HT1080 (cell line): Measurements from ENCODE around the gene ALDH7A1. TPM values are rescaled to one million over a fixed set of nuclear protein-coding genes. Genes with fewer than 3 reads are reported as not detected.
"Not testable (repeated sequence)": the region's sequence is repeated elsewhere in the genome, so short reads cannot be mapped to it uniquely, and the experiment has no call there.

Experiments used
- DNase-seq: peaks from one replicate; pipeline ENCODE4 v3.0.0-alpha.2; 2015; ENCODE audit warnings: low read depth
- polyA plus RNA-seq, 2 experiments: library from polyadenylated mRNA; depleted of rRNA; stranded (reverse); fragments of >200 nt; gene quantifications; 2 replicates each; pipeline ENCODE4 v1.2.3, GENCODE V29; 2015
- total RNA-seq: library from RNA; depleted of rRNA; stranded (reverse); fragments of >200 nt; shearing (Covaris generic); gene quantifications from 2 replicates; pipeline ENCODE4 v1.2.3, GENCODE V29; 2014; rRNA removed

Gene ALDH7A1
- 25.0 and 46.2 TPM in 2 replicates for total RNA-seq
- 68.4 and 73.3 TPM in 2 replicates for polyA plus RNA-seq (2015; cell fraction: cytosol; rRNA removed)
- polyA plus RNA-seq (2015; cell fraction: nucleus; rRNA removed) = 99.2 and 112 TPM in 2 replicates

DNA sequence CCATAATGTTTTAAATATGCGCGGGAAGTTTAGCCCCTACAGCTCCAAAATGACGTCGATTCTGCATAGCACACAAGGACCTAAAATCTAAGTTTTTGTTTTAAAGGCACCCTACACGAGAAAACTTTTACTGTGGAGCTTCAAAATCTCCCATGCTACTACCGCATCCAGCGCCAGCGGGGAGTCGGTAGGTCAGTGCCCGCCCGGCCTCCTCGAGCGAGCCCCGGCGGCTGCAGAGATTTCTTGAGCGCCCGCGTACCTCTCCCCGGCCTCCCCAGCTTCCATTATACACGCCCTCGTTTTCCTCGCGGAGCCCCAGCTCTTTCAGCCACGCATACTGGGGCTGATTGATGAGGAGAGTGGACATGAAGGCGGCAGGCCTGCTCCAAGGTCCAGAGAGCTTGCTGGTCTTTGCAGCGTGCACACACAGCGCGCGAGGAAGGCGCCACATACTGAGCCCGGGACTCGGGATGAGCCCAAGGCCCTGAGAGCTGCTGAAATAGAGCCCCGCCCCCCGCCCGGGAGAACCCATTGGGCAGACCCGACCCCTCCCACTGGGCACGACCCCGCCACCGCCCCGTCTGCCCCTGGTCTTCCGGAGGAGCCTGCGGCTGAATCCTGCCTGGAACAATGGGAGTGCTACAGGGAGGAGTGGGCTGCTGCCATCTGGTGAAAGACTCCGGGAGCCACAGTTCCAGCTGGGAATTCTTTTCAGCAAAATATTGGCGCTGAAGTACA is at the start of gene ALDH7A1:
Gene ALDH7A1 (minus strand): TSS at position 472 of the 738 bp plus-strand sequence. CDS start 21 bp downstream, at position 451.
- DNase-seq = peak; percentile 94

DNA sequence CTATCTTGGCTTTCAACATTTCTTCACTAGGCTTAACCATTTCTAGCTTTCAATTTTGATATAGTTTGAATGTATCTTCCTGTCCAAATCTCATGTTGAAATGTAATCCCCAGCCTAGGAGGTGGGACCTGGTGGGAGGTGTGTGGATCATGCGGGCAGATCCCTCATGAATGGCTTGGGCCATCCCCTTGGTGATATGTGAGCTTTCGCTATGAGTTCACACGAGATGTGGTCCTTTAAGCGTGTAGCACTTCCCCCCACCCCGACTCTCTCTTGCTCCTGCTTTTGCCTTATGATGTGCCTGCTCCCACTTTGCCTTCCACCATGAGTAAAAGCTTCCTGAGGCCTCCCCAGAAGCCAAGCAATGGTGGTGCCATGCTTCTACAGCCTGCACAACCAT is 46.4 kb upstream of the ALDH7A1 start:
- no peak for DNase-seq

DNA sequence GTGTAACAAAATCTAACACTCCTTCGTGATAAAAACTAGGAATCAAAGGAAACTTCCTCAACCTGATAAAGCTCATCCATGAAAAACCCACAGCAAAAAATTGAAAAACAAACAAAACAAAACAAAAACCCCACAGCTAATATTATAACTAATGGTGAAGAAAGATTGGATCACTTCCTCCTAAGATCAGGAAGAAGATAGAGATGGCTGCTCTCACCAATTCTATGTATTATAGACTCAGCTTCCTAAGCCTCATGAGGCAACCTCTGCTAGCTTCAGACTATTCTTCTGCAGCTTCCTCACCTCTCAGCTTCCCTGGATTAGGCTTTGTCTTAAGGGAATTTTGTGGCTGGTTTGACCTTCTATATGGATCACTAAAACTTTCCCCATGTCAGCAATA is 45.8 kb upstream of the ALDH7A1 start:
- no peak for DNase-seq

DNA sequence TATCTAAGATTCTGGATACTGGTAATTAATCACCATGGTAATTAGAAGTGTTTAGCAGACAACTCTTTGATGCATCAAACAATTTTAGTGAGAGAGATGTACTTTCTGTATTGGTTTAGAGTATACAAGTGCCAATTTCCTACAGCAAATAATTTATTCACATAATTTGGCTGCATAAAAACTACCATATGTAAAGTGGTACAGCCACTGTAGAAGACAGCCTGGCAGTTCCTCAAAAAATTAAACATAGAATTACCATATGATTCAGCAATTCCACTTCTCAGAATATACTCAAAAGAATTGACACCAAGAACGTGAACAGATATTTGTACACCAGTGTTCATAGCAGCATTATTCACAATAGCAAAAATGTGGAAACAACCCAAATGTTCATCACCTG is 41.9 kb upstream of the ALDH7A1 start:
- no peak for DNase-seq

DNA sequence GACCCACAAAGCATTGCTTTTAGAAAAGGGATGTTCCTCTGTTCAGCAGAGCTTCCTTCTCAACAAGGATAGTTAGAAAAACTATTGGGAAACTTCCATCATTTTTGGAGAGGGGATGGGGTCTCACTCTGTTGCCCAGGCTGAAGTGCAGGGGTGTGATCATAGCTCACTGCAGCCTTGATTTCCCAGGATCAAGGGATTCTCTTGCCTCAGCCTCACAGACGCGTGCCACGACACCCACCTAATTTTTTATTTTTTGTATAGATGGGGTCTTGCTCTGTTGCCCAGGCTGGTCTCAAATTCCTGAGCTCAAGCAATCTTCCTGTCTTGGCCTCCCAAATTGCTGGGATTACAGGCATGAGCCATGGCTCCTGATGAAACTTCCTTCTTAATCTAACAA is 40.6 kb upstream of the ALDH7A1 start:
- DNase-seq = no peak

DNA sequence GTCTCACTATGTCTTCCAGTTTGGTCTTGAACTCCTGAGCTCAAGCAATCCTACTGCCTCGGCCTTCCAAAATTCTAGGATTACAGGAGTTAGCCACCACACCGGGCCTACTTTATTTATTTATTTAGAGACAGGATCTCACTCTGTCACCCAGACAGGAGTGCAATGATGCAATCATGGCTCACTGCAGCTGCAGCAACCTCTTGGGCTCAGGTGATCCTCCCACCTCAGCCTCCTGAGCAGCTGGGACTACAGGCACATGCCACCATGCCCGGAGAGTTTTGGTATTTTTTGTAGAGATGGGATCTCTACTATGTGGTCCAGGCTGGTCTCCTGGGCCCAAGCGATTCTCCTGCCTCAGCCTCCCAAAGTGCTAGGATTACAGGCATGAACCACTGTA is 38.5 kb upstream of the ALDH7A1 start:
- no peak for DNase-seq

DNA sequence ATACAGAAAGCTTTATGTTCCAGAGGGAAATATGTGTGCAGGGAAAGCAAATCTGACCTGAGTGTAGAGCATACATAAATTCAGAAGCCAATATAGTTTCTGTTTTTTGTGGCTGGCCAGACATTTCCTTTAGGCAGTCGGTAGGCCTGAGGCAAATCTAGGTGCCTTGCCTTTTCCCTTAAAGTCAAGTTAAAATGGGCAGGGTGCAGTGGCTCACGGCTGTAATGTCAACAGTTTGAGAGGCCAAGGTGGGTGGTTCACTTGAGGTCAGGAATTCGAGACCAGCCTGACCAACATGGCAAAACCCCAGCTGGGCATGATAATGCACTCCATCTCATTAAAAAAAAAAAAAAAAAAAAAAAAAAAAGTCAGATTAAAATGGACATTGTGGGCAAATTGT is 36.9 kb upstream of the ALDH7A1 start:
- no peak for DNase-seq

DNA sequence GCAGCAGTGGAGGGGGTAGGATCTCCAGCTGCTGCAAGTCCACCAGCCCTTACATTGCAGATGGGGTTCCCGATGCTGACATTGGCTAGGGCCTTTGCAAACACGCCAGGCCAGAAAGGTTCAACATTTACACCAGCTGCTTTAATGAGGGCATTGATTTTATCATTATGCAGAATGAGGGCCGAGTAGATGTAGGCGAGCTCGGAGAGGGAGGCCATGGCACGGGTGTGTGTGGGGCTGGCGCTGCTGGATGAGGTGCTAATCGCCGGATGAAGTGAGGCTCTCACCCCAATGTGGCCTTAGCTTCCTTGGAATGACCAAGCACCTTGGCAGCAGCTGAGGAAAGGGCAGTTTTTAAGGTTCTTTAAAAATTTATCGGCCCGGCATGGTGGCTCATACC is 33.1 kb upstream of the ALDH7A1 start:
- DNase-seq = no peak

DNA sequence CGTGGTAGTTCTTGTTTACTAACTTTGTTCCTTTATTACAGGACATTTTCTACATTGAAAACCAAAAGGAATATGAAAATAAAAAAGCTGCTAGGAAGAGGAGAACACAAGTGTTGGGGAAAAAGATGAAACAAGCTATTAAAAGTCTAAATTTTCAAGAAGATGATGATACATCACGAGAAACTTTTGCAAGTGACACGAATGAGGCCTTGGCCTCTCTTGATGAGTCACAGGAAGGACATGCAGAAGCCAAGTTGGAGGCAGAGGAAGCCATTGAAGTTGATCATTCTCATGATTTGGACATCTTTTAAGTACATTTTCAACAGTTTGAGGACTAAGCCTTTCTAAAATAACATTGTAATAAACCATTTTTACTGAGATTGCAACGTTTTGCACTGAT is 29.5 kb upstream of the ALDH7A1 start:
- DNase-seq = peak; percentile 76

DNA sequence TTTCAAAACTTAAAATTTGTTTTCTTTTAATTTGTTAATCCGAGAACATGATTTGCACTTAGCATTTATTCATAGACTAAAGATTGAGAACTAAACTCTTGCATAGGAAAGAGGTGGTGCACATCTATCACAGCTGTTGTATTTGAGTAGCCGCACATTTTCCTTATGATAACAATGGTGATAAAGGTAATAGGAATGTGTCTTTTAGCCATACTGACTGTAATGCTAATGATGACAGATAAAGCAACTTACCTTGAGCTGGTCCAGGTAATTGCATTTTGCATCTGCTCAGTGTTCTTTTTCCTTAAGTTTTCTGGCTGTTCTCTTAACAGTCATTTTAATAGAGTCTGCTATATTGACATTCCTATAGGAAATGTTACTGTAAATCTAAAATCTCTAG is 24.8 kb upstream of the ALDH7A1 start:
- DNase-seq = no peak

DNA sequence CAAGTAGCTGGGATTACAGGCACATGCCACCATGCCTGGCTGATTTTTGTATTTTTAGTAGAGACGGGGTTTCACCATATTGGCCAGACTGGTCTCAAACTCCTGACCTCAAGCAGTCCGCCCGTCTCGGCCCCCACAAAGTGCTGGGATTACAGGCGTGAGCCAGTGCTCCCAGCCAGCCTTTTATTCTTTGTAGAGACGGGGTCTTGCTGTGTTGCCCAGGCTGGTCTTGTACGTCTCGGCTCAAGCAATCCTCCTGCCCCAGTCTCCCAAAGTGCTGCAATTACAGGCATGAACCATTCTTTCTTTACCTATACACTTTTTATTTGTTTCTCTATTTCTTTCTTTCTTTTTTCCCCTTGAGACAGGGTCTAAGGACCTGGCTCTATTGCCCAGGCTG is 22.6 kb upstream of the ALDH7A1 start:
- not testable (repeated sequence) for DNase-seq

DNA sequence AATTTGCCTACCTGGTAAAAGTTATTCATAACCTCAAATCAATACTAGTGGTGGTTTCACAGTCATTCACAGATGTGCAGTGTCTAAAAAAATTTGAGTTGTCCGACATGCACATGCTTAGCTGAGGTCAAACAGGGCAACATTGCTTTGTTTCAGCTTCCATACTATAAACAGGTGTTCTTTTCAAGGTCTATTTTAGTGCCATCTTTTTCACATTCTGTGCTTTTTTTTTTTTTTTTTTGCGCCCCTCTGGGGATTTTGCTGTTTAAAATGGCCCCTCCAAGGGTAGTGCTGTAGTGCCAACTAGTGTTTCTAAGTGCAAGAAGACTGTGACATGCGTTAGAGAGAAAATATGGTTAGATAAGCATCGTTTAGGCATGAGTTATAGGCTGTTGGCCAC is 20.3 kb upstream of the ALDH7A1 start:
- no peak for DNase-seq

DNA sequence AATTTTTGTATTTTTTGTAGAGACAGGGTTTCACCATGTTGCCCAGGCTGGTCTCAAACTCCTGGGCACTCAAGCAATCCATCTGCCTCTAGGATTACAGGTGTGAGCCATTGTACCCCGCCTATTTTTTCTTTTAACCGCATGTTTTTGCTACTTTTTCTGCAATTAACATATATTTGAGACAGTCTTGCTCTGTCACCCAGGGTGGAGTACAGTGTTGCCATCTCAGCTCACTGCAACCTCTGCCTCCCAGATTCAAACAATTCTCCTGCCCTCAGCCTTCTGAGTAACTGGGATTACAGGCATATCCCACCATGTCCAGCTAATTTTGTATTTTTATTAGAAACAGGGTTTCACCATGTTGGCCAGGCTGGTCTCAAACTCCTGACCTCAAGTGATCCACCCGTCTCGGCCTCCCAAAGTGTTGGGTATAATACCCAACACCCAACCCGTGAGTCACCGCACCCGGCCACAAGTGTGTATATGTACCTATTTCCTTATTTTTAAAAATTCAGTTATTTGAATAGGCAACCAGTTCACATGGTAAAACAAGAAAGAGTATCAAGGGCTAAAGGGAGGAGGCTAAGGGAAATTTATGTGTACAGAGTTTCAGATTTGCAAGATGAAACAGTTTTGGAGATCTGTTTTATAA is 19.0 kb upstream of the ALDH7A1 start:
- DNase-seq = no peak

DNA sequence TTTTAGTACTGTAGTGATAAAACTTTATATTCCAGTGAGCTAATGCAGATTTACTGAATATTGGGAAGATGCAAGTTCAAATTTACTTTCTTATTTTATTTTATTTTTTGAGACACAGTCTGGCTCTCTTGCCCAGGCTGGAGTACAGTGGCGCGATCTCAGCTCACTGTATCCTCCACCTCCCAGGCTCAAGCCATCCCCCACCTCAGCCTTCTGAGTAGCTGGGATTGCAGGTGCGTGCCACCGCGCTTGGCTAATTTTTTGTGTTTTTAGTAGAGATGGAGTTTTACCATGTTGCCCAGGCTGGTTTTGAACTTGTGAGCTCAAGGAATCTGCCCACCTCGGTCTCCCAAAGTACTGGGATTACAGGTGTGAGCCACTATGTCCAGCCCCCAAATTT is 15.6 kb upstream of the ALDH7A1 start:
- DNase-seq = no peak

DNA sequence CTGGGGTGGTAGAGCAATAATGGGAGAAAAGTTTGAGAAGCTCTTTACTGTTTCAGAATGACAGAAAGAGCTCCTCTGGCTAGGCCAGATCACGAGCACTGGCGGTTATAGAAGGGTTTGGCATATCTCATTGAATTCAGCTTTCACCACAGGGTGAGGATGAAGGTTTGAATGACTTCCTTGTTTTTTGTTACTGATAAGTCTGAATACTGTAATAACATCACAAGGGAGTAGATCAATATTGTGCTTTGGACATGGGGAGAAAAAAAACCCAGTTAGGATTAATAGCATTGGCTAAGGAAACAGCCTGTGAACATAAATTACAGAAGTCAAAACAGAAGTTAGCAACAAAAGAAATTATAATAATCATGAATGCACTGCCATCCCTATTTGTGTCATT is 15.1 kb upstream of the ALDH7A1 start:
- DNase-seq = no peak

DNA sequence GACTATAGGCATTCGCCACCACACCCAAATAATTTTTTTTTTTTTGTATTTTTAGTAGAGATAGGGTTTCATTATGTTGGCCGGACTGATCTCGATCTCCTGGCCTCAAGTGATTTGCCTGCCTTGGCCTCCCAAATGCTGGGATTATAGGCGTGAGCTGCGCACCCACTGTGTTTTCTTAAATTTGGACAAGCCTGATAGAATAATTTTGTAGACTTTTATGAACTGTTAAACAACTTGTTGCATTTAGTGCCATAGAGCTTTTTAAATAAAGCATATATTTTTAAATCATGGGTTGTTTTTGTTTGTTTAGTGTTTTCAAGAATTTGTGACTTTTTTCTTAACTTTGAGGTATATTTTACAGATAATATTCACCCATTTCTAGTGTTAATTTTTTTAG is 10.5 kb upstream of the ALDH7A1 start:
- DNase-seq = no peak

DNA sequence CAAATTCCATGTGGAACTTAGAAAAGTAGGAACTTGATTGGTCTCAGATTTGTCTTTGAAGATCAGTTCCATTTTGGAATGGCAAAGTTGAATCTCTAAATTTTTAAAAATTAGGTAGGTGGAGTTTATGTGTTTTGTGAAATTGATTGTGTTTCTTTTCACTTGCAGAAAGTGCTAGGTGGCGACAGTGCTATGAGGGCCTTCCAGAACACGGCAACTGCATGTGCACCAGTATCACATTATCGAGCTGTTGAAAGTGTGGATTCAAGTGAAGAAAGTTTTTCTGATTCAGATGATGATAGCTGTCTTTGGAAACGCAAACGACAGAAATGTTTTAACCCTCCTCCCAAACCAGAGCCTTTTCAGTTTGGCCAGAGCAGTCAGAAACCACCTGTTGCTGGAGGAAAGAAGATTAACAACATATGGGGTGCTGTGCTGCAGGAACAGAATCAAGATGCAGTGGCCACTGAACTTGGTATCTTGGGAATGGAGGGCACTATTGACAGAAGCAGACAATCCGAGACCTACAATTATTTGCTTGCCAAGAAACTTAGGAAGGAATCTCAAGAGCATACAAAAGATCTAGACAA is 8.5 kb upstream of the ALDH7A1 start:
- no peak for DNase-seq

DNA sequence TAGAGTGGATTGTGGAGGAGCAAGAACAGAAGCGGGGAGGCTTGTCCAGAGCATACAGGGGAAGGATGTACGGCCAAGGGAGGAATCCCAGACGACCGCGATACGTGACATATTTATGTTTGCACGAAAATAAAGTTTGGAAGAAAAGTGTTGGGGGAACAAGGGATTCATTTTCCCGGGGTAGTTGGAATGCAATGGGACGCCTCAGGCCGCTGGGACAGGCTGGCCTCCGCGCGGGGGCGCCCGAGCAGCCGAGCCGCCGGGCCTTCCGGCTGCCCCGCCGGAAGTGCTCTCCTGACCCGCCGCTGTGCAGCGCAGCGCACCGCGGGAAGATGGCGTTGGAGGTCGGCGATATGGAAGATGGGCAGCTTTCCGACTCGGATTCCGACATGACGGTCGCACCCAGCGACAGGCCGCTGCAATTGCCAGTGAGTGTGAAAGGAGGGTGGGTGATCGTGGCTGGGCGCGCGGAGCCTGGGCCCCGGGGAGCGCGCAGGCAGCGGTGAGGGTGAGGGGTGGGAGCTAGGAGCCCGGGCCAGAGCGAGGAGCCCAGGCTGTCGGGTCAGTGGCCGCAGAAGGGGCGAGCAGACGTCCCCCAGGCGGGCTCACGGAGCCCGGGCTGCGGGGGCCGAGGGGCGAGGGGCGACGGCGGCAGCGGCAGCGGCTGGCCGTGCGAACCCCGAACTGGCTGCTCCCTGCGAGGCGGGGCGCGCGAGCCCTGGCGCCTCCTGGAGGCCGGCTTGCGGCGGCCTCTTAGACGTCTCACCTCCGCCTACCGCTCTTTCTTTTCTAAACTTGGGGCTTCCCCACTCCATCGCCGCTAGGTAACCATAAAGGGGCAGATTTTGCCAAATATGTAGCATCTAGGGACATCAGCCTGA is 5.9 kb upstream of the ALDH7A1 start, which contains the start of gene PHAX:
Gene PHAX (plus strand): TSS at position 317 of the 881 bp plus-strand sequence. CDS start 16 bp downstream, at position 333.
- DNase-seq = peak; percentile 79

DNA sequence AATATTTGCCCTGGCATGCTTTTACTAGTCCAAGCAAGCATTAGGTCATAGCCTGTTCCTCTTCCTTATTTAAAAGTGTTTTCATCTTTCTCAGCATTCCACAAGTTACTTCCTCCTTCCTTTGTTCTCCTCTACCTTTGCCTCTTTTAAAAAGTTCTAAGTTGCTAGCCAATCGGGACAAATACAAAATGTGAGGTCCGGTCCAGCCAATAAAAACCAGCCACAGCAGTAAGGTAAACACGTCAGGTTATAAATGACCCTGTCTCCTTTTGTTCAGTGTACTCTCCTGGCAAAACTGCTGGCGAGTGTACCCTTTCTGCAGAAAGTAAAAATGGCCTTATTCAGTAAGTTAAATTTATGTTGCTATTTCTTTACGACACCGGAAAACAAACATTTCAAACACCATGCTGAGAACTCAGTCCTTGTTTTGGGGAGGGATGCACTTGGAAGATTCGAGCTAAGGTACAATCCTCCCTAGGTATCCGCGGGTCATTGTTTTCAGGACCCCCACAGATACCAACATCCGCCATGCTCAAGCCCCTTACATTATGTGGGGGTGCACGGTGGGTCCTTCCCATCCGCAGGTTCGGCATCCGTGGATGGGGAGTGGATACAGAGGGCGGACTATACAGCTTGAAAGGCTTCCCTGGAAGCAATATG is 5.1 kb upstream of the ALDH7A1 start:
- DNase-seq = not testable (repeated sequence)

DNA sequence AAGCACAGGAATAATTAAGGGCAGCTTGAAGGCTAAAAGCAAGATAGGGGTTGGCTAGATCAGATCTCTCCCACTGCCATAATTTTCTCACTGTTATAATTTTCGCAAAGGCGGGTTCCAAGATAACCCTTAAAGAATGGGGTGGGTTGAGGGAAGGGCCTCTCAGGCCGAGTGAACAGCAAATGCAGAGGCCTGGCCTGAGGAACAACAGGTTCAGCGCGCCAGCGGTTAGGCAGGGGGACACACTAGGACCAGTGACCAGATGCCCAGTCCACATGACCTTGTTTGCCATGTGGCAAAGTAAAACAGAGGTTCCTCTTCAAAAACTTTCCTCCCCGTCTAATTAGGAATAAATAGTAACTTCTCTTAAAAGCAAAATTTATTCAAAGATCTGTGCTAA is 4.5 kb upstream of the ALDH7A1 start:
- no peak for DNase-seq

DNA sequence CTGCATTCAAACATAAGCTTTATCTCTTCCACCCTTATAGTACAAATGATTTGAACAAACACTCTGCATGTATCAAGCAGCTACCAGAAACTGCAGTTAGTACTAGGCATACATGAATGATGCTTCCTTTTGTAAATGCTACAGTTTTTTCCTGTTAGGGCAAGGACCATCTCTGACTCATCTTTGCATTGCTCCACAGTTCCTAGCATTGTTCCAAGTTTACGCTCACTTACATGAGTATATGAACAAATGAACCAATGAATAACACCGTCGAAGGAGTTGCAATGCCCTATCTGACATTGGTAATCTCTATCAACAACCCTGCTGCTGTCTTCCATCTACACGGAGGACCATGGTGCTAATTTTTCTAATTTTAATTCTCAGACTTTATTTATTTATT is 2.1 kb upstream of the ALDH7A1 start:
- DNase-seq = peak; percentile 67
